ENCODE measurements around the gene SLCO3A1. TPM values are rescaled to one million over a fixed set of nuclear protein-coding genes. Genes with fewer than 3 reads are reported as not detected.

SLCO3A1 gene
- total and polyA plus RNA-seq, 10 donors: 7.5 to 79.5 (median 40.7) TPM

DNA sequence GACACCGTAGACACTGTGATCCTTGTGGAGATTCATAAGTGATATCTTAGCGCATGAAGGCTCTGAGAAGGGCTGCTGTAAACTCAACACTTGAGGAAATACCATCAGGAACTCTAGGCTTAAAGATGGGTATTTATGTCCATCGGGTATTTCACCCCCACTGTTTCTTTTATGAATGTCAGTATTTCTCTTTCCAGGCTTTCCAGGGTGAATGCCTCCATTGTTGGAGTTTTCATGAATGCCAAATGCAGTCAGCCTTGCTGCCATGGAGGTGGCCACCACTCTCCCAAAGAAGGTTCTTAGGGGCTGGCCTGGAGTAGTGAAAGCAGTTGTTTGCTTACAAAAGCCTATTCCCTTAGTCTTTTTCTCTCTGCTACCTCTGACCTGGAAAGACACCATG, 259.2 kb downstream of the SLCO3A1 start:
- TF ChIP-seq, protein P1, sequence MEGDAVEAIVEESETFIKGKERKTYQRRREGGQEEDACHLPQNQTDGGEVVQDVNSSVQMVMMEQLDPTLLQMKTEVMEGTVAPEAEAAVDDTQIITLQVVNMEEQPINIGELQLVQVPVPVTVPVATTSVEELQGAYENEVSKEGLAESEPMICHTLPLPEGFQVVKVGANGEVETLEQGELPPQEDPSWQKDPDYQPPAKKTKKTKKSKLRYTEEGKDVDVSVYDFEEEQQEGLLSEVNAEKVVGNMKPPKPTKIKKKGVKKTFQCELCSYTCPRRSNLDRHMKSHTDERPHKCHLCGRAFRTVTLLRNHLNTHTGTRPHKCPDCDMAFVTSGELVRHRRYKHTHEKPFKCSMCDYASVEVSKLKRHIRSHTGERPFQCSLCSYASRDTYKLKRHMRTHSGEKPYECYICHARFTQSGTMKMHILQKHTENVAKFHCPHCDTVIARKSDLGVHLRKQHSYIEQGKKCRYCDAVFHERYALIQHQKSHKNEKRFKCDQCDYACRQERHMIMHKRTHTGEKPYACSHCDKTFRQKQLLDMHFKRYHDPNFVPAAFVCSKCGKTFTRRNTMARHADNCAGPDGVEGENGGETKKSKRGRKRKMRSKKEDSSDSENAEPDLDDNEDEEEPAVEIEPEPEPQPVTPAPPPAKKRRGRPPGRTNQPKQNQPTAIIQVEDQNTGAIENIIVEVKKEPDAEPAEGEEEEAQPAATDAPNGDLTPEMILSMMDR (IDR thresholded peaks at IDR 0.05 in 8 of 11, conservative IDR thresholded peaks at IDR 0.05 in 3 of 11): no peak
- no peak for TF ChIP-seq POLR2A (IDR thresholded peaks at IDR 0.05)
- no peak for TF ChIP-seq POLR2AphosphoS5 (IDR thresholded peaks at IDR 0.05)
- no peak overlapping the region for H3K27ac ChIP-seq
- no peaks in the 10 kb centered on the region for H3K27me3 ChIP-seq (replicated peaks in 1 of 7)
- no peaks in the 10 kb centered on the region for H3K9me3 ChIP-seq
- intact Hi-C loops (cut with DNase I; ENCODE audit: low total_unique reads): no loop called here
- H3K4me3 ChIP-seq: no peak overlapping the region
- H3K36me3 ChIP-seq: peaks cover 0 to 44% (median 0%) of the 10 kb centered on the region in 6 donors
- WGBS, 5 donors: 88 to 96% (median 95%) methylated on average over 3 of the region's 3 CpGs
- no peak for DNase-seq
- peaks cover 0 to 19% (median 0%) of the 10 kb centered on the region in 6 donors for H3K4me1 ChIP-seq

DNA sequence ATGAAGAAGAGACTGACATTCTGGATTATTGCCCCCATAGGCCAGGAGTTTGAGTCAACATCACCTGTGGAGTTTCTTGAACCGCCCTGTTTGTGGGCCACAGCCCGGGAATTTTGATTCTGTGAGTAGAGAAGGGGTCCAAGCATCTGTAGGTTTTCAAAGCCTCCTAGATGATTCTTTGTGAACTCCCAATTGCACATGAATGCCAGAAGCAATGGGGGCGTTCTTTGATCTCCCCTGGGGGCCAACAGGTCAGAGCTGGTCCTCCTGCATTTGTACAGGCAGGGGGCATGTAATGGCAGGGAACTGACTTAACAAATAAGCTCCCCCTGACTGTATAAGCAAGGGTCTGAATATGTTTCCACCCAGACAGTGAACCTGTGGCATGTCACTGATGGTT, 260.3 kb downstream of the SLCO3A1 start:
- peaks cover 0 to 42% (median 0%) of the 10 kb centered on the region in 6 donors for H3K36me3 ChIP-seq
- H3K4me3 ChIP-seq: no peak overlapping the region
- intact Hi-C loops (cut with DNase I; ENCODE audit: low total_unique reads): no loop called here
- no peak overlapping the region for H3K27ac ChIP-seq
- TF ChIP-seq POLR2AphosphoS5 (IDR thresholded peaks at IDR 0.05) (no peak), POLR2A (IDR thresholded peaks at IDR 0.05) (no peak)
- TF ChIP-seq, protein P1 (IDR thresholded peaks at IDR 0.05 in 8 of 11, conservative IDR thresholded peaks at IDR 0.05 in 3 of 11): no peak
- no peaks in the 10 kb centered on the region for H3K27me3 ChIP-seq (replicated peaks in 1 of 7)
- H3K4me1 ChIP-seq: peaks cover 0 to 16% (median 0%) of the 10 kb centered on the region in 6 donors
- no peaks in the 10 kb centered on the region for H3K9me3 ChIP-seq
- DNase-seq: no peak
- 57 to 92% (median 82%) methylated on average over 3 of the region's 3 CpGs for WGBS, 5 donors

DNA sequence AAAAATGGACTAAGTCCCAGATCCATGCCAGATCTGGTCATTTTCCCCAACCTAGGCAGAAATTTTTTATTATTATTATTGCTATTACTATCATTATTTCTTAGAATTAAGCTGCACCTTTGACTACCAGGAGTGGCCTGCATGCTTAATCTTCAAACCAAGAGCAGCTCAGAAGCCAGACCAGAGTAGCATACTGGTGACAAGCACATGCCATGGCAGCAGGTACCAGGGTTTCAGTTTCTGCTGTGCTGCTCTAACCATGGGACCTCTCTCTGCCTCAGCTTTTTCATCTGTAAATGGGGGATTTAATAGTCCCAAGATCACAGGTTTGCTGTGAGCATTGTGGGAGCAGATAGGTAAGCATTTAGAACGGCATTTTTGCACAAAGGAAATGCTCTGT, 262.3 kb downstream of the SLCO3A1 start:
- intact Hi-C loops (cut with DNase I; ENCODE audit: low total_unique reads): no loop called here
- Histone ChIP-seq H3K9me3 (no peaks in the 10 kb centered on the region), H3K4me1 (peaks cover 0 to 8% (median 0%) of the 10 kb centered on the region in 6 donors), H3K27ac (no peak overlapping the region), H3K27me3 (replicated peaks in 1 of 7) (no peaks in the 10 kb centered on the region), H3K36me3 (peaks cover 0 to 37% (median under 1%) of the 10 kb centered on the region in 6 donors), H3K4me3 (no peak overlapping the region)
- no peak for DNase-seq
- 91 to 100% (median 93%) methylated on average over 1 of the region's 1 CpG for WGBS, 5 donors
- TF ChIP-seq POLR2AphosphoS5 (IDR thresholded peaks at IDR 0.05) (no peak), POLR2A (IDR thresholded peaks at IDR 0.05) (no peak)
- TF ChIP-seq, protein P1 (IDR thresholded peaks at IDR 0.05 in 8 of 11, conservative IDR thresholded peaks at IDR 0.05 in 3 of 11): no peak

DNA sequence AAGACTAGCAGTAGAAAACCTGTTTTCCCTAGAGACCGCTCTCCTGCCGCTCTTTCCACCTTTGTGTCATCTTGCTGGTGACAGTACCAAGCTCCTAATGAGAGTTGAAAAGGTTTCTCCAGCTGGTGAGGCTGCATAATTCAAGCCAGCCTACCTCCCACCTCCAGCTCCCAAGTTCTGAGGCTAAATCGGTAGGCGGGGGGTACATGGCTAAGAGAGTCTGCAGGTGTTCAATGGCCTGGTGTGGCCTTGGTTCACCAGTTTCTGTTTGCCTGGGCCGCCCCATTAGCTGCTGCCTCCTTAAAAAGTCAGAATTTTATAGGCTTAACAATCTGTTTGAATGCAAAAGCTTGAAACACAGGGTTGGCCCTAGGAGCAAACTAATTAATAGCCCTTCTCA, 262.8 kb downstream of the SLCO3A1 start:
- Histone ChIP-seq H3K4me3 (no peak overlapping the region), H3K9me3 (no peaks in the 10 kb centered on the region), H3K27ac (no peak overlapping the region), H3K27me3 (replicated peaks in 1 of 7) (no peaks in the 10 kb centered on the region), H3K36me3 (peaks cover 0 to 42% (median 1%) of the 10 kb centered on the region in 6 donors), H3K4me1 (peaks cover 0 to 8% (median 0%) of the 10 kb centered on the region in 6 donors)
- WGBS, 5 donors: 82 to 92% (median 90%) methylated on average over 5 of the region's 5 CpGs
- no peak for DNase-seq
- TF ChIP-seq POLR2A (IDR thresholded peaks at IDR 0.05) (no peak), POLR2AphosphoS5 (IDR thresholded peaks at IDR 0.05) (no peak)
- TF ChIP-seq, protein P1 (IDR thresholded peaks at IDR 0.05 in 8 of 11, conservative IDR thresholded peaks at IDR 0.05 in 3 of 11): no peak
- intact Hi-C loops (cut with DNase I; ENCODE audit: low total_unique reads): no loop called here
